Measurements from ENCODE around the gene CCNYL1. TPM values are rescaled to one million over a fixed set of nuclear protein-coding genes. Genes with fewer than 3 reads are reported as not detected.
A peak's percentile ranks its signal among the peaks of the same experiment; 100 is the strongest.
"Not testable (repeated sequence)": the region's sequence is repeated elsewhere in the genome, so short reads cannot be mapped to it uniquely, and the experiment has no call there.

The CCNYL1 gene
- total RNA-seq, 2 donors from 2014 or later: 5.7 to 6.9 TPM

- Mint-ChIP-seq H3K4me1 (ENCODE audit: low read depth in 2 of 2) (peaks cover 0 to 4% of the 10 kb centered on the region in 2 donors), H3K9me3 (no peaks in the 10 kb centered on the region), H3K4me3 (no peak overlapping the region), H3K36me3 (no peaks in the 10 kb centered on the region), H3K27me3 (peaks cover under 1 to 10% of the 10 kb centered on the region in 2 donors), H3K27ac (no peak overlapping the region)
- no peak for DNase-seq (ENCODE audit: low spot score)
- no peak for ATAC-seq
These were observed 22.8 kb upstream of the CCNYL1 start for GRCh38 chr2:207688597-207688996.

- H3K27me3 Mint-ChIP-seq; H3K36me3 Mint-ChIP-seq; H3K9me3 Mint-ChIP-seq; H3K27ac Mint-ChIP-seq; H3K4me1 Mint-ChIP-seq (ENCODE audit: low read depth in 2 of 2); ATAC-seq; DNase-seq (ENCODE audit: low spot score); H3K4me3 Mint-ChIP-seq: not testable (repeated sequence)
These were observed 20.5 kb upstream of the CCNYL1 start for GRCh38 chr2:207690845-207691461.

DNA sequence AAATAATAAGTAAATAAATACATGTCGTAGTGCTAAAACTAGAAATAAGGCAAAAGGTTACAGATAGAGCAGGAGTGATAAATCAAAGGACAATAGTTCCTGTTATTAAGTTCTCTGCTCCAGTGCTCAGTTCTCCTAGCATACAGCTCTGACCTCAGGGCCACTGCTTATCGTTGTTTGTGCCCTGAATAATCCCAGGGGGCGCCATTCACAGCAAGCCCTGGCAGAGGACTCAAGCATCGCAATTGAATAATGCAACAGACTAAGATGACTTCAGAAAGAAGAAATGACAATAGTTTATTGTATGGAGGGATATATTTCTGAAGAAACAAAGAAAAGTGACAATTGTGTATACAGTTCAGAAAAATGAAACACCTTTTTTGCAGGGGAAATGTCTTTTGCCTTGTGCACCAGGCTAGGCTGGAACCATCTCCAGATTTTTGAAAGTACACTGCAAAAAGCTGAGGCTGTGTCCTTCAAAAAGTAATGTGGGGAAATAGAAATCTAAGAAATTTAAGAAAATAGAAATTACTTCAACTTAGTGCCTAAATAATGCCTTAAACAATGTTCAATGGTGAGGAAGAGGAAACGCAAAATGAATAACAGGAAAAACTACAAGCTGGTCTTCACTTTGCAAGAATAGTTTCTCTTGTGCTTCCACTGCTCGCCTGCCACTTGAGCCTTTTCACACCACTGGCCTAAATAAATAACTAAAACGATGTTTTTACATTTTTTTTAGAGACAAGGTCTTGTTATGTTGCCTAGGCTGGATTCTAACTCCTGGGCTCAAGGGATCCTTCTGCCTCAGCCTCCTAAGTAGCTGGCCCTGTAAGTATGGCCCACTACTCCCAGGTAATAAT is 19.0 kb upstream of the CCNYL1 start:
- no peak overlapping the region for H3K27ac Mint-ChIP-seq
- DNase-seq (ENCODE audit: low spot score): no peak
- H3K4me3 Mint-ChIP-seq: no peak overlapping the region
- peaks cover 0 to 4% of the 10 kb centered on the region in 2 donors for H3K4me1 Mint-ChIP-seq (ENCODE audit: low read depth in 2 of 2)
- H3K36me3 Mint-ChIP-seq: no peaks in the 10 kb centered on the region
- peaks cover 0 to 7% of the 10 kb centered on the region in 2 donors for H3K27me3 Mint-ChIP-seq
- ATAC-seq: peak in 1 of 2 donors; percentile 60
- no peaks in the 10 kb centered on the region for H3K9me3 Mint-ChIP-seq

- Mint-ChIP-seq H3K27me3 (peaks cover 0 to 5% of the 10 kb centered on the region in 2 donors), H3K4me1 (ENCODE audit: low read depth in 2 of 2) (no peaks in the 10 kb centered on the region), H3K27ac (no peak overlapping the region), H3K9me3 (no peaks in the 10 kb centered on the region), H3K36me3 (no peaks in the 10 kb centered on the region), H3K4me3 (no peak overlapping the region)
- DNase-seq (ENCODE audit: low spot score) (no peak), ATAC-seq (no peak)
These were observed 17.7 kb upstream of the CCNYL1 start for GRCh38 chr2:207693641-207694249.

DNA sequence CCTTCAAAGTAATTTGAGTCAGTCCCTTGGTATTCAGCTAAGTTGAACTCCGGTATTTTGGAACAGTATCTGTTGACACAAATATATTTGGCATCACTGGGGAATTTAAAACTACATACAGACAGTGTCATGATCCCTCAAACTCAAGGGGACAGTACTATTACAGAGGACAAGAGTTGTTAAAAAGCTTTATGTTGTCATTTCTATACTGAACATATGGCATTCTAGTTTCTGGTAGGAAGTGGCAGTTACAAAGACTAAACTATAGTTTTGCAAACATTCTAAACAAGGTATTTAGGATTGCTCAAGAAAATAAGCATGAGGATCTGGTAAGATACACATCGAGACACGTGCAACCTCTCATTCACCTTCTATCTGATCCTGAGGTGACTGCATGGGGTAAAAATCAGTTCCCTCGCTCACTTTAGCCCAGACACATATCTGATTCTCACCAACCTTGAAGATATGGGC is 16.6 kb upstream of the CCNYL1 start:
- Mint-ChIP-seq H3K4me3 (no peak overlapping the region), H3K27me3 (peaks cover 0 to 5% of the 10 kb centered on the region in 2 donors), H3K36me3 (no peaks in the 10 kb centered on the region), H3K9me3 (no peaks in the 10 kb centered on the region), H3K27ac (no peak overlapping the region), H3K4me1 (ENCODE audit: low read depth in 2 of 2) (no peaks in the 10 kb centered on the region)
- no peak for ATAC-seq
- DNase-seq (ENCODE audit: low spot score): no peak

GRCh38 chr2:207695293-207695692 is 16.1 kb upstream of the CCNYL1 start:
- no peaks in the 10 kb centered on the region for H3K4me1 Mint-ChIP-seq (ENCODE audit: low read depth in 2 of 2)
- peaks cover 0 to 3% of the 10 kb centered on the region in 2 donors for H3K27me3 Mint-ChIP-seq
- no peaks in the 10 kb centered on the region for H3K9me3 Mint-ChIP-seq
- H3K4me3 Mint-ChIP-seq: no peak overlapping the region
- H3K27ac Mint-ChIP-seq: no peak overlapping the region
- DNase-seq (ENCODE audit: low spot score) (no peak), ATAC-seq (no peak)
- no peaks in the 10 kb centered on the region for H3K36me3 Mint-ChIP-seq

GRCh38 chr2:207696911-207697310 is 14.5 kb upstream of the CCNYL1 start:
- not testable (repeated sequence) for DNase-seq (ENCODE audit: low spot score); ATAC-seq; H3K4me1 Mint-ChIP-seq (ENCODE audit: low read depth in 2 of 2); H3K27ac Mint-ChIP-seq; H3K36me3 Mint-ChIP-seq; H3K9me3 Mint-ChIP-seq; H3K4me3 Mint-ChIP-seq; H3K27me3 Mint-ChIP-seq

- no peaks in the 10 kb centered on the region for H3K4me1 Mint-ChIP-seq (ENCODE audit: low read depth in 2 of 2)
- H3K9me3 Mint-ChIP-seq: no peaks in the 10 kb centered on the region
- H3K27me3 Mint-ChIP-seq: no peaks in the 10 kb centered on the region
- DNase-seq (ENCODE audit: low spot score) (no peak), ATAC-seq (no peak)
- H3K27ac Mint-ChIP-seq: no peak overlapping the region
- H3K4me3 Mint-ChIP-seq: no peak overlapping the region
- H3K36me3 Mint-ChIP-seq: no peaks in the 10 kb centered on the region
These were observed 14.0 kb upstream of the CCNYL1 start for GRCh38 chr2:207697411-207697810.

- H3K4me3 Mint-ChIP-seq: no peak overlapping the region
- H3K9me3 Mint-ChIP-seq: no peaks in the 10 kb centered on the region
- DNase-seq (ENCODE audit: low spot score): no peak
- no peaks in the 10 kb centered on the region for H3K27me3 Mint-ChIP-seq
- no peaks in the 10 kb centered on the region for H3K4me1 Mint-ChIP-seq (ENCODE audit: low read depth in 2 of 2)
- ATAC-seq: no peak
- H3K36me3 Mint-ChIP-seq: no peaks in the 10 kb centered on the region
- no peak overlapping the region for H3K27ac Mint-ChIP-seq
These were observed 13.1 kb upstream of the CCNYL1 start for GRCh38 chr2:207698301-207698700.

GRCh38 chr2:207704078-207704477 is 7.4 kb upstream of the CCNYL1 start:
- Mint-ChIP-seq H3K27ac (no peak overlapping the region), H3K36me3 (no peaks in the 10 kb centered on the region), H3K4me1 (ENCODE audit: low read depth in 2 of 2) (no peaks in the 10 kb centered on the region), H3K4me3 (no peak overlapping the region), H3K9me3 (no peaks in the 10 kb centered on the region), H3K27me3 (peaks cover 0 to 2% of the 10 kb centered on the region in 2 donors)
- no peak for DNase-seq (ENCODE audit: low spot score)
- no peak for ATAC-seq

DNA sequence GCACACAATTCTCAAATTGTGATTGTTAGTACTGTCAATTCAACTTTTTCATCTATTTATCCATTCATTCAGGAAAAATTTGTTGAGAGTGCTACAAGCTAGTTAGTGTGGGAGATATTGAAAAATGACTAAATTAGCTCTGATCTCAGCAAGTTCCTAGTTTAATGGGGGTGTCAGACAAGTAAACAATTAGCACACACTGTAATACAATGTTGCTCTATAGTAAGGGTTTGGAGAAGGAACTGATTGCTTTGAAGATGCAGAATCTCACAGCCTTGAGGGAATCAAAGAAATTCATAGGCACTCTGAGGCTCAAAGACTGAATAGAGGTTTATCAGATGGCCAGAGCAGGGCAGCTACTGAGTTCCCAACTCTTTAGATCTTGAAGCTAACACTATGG is 6.8 kb upstream of the CCNYL1 start:
- H3K9me3 Mint-ChIP-seq: no peaks in the 10 kb centered on the region
- peaks cover 2 to 5% of the 10 kb centered on the region in 2 donors for H3K27me3 Mint-ChIP-seq
- H3K36me3 Mint-ChIP-seq: no peaks in the 10 kb centered on the region
- H3K4me3 Mint-ChIP-seq: no peak overlapping the region
- ATAC-seq: no peak
- no peak for DNase-seq (ENCODE audit: low spot score)
- H3K4me1 Mint-ChIP-seq (ENCODE audit: low read depth in 2 of 2): no peaks in the 10 kb centered on the region
- no peak overlapping the region for H3K27ac Mint-ChIP-seq

DNA sequence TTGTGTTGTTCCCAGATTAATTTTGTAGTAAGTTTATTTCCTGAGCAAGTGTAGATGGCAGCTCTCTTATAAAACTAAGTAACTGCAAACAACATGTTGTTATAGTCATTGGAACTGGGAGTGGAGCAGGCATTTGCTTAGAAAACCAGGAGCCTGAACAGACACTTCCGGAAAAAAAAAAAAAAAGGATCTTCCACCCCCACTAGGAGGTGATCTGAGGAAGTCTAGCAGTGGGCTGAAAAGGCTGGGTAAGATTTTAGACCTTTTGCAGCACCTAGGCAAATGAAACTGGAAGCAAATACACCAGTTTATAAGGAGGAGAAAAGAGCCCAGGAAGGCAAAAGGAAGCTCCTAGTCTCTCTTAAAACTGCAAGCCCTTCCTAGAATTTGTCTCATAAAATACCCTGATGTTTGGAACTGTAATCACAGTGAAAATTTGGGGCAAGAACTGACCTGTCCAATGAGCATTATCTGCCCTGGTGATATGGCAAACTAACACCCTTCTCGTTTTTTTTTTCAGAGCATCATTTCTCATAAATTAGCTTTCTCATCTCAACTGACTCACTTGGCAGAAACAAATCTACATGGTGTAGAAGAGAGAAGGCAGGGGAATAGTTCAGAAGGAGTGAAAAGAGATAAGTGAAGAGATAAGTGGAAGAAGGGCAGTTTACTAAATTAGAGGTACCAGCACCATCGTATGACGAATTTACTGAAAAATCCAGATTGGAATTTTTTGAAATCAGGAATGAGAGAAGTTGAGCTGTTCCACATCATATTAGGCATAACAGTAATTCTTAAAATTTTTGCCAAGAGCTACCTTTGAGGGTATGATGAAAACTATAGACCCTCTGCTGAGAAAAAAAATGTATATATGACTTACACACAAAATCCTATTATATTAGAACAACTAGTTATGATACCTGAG is 4.2 kb upstream of the CCNYL1 start:
- H3K36me3 Mint-ChIP-seq: no peaks in the 10 kb centered on the region
- peaks cover 1 to 7% of the 10 kb centered on the region in 2 donors for H3K4me1 Mint-ChIP-seq (ENCODE audit: low read depth in 2 of 2)
- DNase-seq (ENCODE audit: low spot score) (no peak), ATAC-seq (no peak)
- H3K9me3 Mint-ChIP-seq: no peaks in the 10 kb centered on the region
- peaks cover 2 to 7% of the 10 kb centered on the region in 2 donors for H3K27me3 Mint-ChIP-seq
- no peak overlapping the region for H3K27ac Mint-ChIP-seq
- H3K4me3 Mint-ChIP-seq: no peak overlapping the region
